ENCODE measurements around the gene CXXC4. TPM values are rescaled to one million over a fixed set of nuclear protein-coding genes. Genes with fewer than 3 reads are reported as not detected.
A peak's percentile ranks its signal among the peaks of the same experiment; 100 is the strongest.

Gene CXXC4
- total RNA-seq, 1 experiment from 2014 or later: not detected

DNA sequence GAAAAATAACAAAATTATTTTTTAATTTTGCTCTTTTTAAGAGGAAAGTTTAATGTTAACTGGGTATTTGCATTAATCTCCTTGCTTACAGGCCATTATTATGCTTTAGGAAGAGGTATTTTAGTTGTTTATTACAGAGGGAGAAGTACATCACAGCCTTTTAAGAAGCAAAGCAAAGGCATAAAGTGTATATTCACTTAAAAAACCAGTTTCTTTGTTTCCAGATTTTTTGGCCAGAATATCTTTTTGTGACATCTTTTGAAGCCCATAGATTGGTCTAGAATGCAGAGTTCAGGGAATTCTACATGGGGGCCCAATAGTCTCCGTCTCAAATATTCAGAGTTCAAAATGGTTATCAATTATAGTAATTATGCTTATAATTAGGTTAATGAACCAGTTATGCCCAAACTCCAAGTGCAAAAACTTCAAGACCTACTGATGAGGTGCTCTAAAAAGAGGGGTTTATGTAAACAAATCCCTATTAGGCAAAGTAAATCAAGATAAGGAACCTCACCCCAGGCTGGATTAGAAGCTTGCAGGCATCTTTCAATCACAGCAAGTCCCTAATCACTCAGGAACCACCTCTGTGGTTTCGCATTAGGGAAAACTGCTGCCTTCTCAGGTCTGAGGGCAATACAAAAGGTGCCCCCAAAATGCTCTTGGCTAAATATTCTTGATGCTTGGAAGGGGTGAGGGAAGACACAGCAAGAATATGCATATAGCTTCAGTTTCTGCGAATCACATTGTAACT lies 1.4 kb downstream of the CXXC4 start:
- Mint-ChIP-seq H3K4me3 (ENCODE audit: unreplicated experiment) (no peak overlapping the region), H3K36me3 (ENCODE audit: insufficient read depth, unreplicated experiment) (no peaks in the 10 kb centered on the region), H3K27me3 (ENCODE audit: insufficient read depth, unreplicated experiment) (no peaks in the 10 kb centered on the region), H3K4me1 (ENCODE audit: insufficient read depth, unreplicated experiment) (peaks cover 21% of the 10 kb centered on the region), H3K9me3 (ENCODE audit: unreplicated experiment) (no peaks in the 10 kb centered on the region), H3K27ac (ENCODE audit: low read depth, unreplicated experiment) (no peak overlapping the region)
- TF ChIP-seq, protein P1, sequence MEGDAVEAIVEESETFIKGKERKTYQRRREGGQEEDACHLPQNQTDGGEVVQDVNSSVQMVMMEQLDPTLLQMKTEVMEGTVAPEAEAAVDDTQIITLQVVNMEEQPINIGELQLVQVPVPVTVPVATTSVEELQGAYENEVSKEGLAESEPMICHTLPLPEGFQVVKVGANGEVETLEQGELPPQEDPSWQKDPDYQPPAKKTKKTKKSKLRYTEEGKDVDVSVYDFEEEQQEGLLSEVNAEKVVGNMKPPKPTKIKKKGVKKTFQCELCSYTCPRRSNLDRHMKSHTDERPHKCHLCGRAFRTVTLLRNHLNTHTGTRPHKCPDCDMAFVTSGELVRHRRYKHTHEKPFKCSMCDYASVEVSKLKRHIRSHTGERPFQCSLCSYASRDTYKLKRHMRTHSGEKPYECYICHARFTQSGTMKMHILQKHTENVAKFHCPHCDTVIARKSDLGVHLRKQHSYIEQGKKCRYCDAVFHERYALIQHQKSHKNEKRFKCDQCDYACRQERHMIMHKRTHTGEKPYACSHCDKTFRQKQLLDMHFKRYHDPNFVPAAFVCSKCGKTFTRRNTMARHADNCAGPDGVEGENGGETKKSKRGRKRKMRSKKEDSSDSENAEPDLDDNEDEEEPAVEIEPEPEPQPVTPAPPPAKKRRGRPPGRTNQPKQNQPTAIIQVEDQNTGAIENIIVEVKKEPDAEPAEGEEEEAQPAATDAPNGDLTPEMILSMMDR (IDR thresholded peaks at IDR 0.05; ENCODE audit: unreplicated experiment): no peak
- no peak for DNase-seq (ENCODE audit: unreplicated experiment)
- BruUV-seq (replicated peaks): no TSS peak
- intact Hi-C loops (cut with micrococcal nuclease): no loop called here
- ChIA-PET POLR2A (interaction anchor here (0.6 to 1.4 kb wide), 3 partner anchors 29 to 1328 kb away, joined by 3 to 4 read pairs (median 4); partner anchors contain the start of gene PPA2), CTCF (interaction anchor here (0.6 to 0.8 kb wide), 3 partner anchors 368 to 1086 kb away, joined by 3 to 4 read pairs (median 3); no protein-coding TSS in a partner anchor)

GRCh38 chr4:104492183-104492771 lies 2.4 kb downstream of the CXXC4 start:
- no TSS peak for BruUV-seq (replicated peaks)
- Mint-ChIP-seq H3K9me3 (ENCODE audit: unreplicated experiment) (no peaks in the 10 kb centered on the region), H3K36me3 (ENCODE audit: insufficient read depth, unreplicated experiment) (no peaks in the 10 kb centered on the region), H3K27ac (ENCODE audit: low read depth, unreplicated experiment) (peak overlapping the region; percentile 14), H3K27me3 (ENCODE audit: insufficient read depth, unreplicated experiment) (no peaks in the 10 kb centered on the region), H3K4me3 (ENCODE audit: unreplicated experiment) (peak overlapping the region; percentile 78), H3K4me1 (ENCODE audit: insufficient read depth, unreplicated experiment) (peaks cover 21% of the 10 kb centered on the region)
- ChIA-PET POLR2A (interaction anchor here (0.6 to 1.2 kb wide), 2 partner anchors 28 to 1327 kb away, joined by 3 to 4 read pairs; no protein-coding TSS in a partner anchor), CTCF (no interaction called here)
- peak; percentile 33 for DNase-seq (ENCODE audit: unreplicated experiment)
- TF ChIP-seq, protein P1 (IDR thresholded peaks at IDR 0.05; ENCODE audit: unreplicated experiment): no peak
- intact Hi-C loops (cut with micrococcal nuclease): no loop called here

- no peaks in the 10 kb centered on the region for H3K27me3 Mint-ChIP-seq (ENCODE audit: insufficient read depth, unreplicated experiment)
- ChIA-PET CTCF (interaction anchor here (0.8 kb wide), 1 partner anchor 9 kb away, joined by 3 read pairs; no protein-coding TSS in a partner anchor), POLR2A (interaction anchor here (1.2 kb wide), 2 partner anchors 27 to 495 kb away, joined by 3 to 4 read pairs; no protein-coding TSS in a partner anchor)
- no peak for DNase-seq (ENCODE audit: unreplicated experiment)
- TF ChIP-seq, protein P1 (IDR thresholded peaks at IDR 0.05; ENCODE audit: unreplicated experiment): no peak
- H3K9me3 Mint-ChIP-seq (ENCODE audit: unreplicated experiment): no peaks in the 10 kb centered on the region
- no peaks in the 10 kb centered on the region for H3K36me3 Mint-ChIP-seq (ENCODE audit: insufficient read depth, unreplicated experiment)
- intact Hi-C loops (cut with micrococcal nuclease): no loop called here
- peak overlapping the region; percentile 78 for H3K4me3 Mint-ChIP-seq (ENCODE audit: unreplicated experiment)
- peaks cover 21% of the 10 kb centered on the region for H3K4me1 Mint-ChIP-seq (ENCODE audit: insufficient read depth, unreplicated experiment)
- H3K27ac Mint-ChIP-seq (ENCODE audit: low read depth, unreplicated experiment): peak overlapping the region; percentile 14
- no TSS peak for BruUV-seq (replicated peaks)
These were observed 3.1 kb downstream of the CXXC4 start for GRCh38 chr4:104491481-104492182.
